ENCODE results near the gene RET.

DNA sequence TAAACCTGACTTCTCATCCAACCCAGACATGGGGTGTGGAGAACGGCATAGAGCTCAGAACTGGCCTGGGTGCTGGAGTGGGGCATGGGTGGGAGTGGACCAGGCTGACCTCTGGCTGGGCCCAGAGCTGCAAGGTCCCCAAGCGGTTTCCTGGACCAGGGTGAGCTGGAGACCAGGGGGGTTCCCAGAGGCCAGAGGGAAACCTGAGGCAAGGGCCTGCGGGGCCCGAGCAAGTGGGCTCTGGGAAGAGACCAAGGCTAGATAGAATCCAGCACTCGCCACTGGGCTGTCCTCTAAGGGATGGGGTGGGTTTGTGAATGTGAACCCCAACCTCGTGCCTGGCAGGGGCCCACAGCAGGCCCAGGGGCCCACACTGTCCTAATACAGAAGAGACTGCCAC is 39.4 kb upstream of the RET start:
- TF ChIP-seq CREM (IDR thresholded peaks at IDR 0.05) (no peak), CREM (CRISPR knock-in tag; IDR thresholded peaks at IDR 0.05) (no peak), ZNF737 (CRISPR knock-in tag; IDR thresholded peaks at IDR 0.05; ENCODE audit: borderline replicate concordance) (no peak), GTF2F1 (IDR thresholded peaks at IDR 0.05; ENCODE audit: low read length) (no peak)
- TF ChIP-seq, protein P1, sequence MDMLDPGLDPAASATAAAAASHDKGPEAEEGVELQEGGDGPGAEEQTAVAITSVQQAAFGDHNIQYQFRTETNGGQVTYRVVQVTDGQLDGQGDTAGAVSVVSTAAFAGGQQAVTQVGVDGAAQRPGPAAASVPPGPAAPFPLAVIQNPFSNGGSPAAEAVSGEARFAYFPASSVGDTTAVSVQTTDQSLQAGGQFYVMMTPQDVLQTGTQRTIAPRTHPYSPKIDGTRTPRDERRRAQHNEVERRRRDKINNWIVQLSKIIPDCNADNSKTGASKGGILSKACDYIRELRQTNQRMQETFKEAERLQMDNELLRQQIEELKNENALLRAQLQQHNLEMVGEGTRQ (IDR thresholded peaks at IDR 0.05; ENCODE audit: low read depth, low read length), result no peak
- TF ChIP-seq, protein P1 (CRISPR knock-in tag; IDR thresholded peaks at IDR 0.05; ENCODE audit: borderline replicate concordance), result no peak

Data from HepG2 (cell line).